Sigmoid colon (tissue), 7 donors: ENCODE measurements around the gene VPS13C. TPM values are rescaled to one million over a fixed set of nuclear protein-coding genes. Genes with fewer than 3 reads are reported as not detected.

Source experiments
- DNase-seq: peaks from one replicate; pipeline ENCODE4 v3.0.0-alpha.2; 2019
- H3K27ac ChIP-seq, 4 donors: fragments of 200-600 bp; sonication (generic); one replicate each; pipeline ENCODE4 v1.5.1; 2016 to 2019; ENCODE audit warnings: mild to moderate bottlenecking in 1 of 4
- H3K27me3 ChIP-seq, 3 donors: fragments of 200-600 bp; sonication (generic); one replicate each; pipeline ENCODE4 v1.5.1; 2019; ENCODE audit warnings: mild to moderate bottlenecking in 1 of 3
- H3K36me3 ChIP-seq, 4 donors: fragments of 200-600 bp; sonication (generic); one replicate each; pipeline ENCODE4 v1.5.1; 2016 to 2019
- H3K4me1 ChIP-seq, 4 donors: fragments of 200-600 bp; sonication (generic); one replicate each; pipeline ENCODE4 v1.5.1; 2017 to 2019
- H3K4me3 ChIP-seq, 4 donors: fragments of 200-600 bp; sonication (generic); one replicate each; pipeline ENCODE4 v1.5.1; 2017 to 2019; ENCODE audit warnings: mild to moderate bottlenecking in 2 of 4, moderate library complexity in 1 of 4
- H3K9me3 ChIP-seq, 4 donors: fragments of 200-600 bp in 3 of 4; sonication (generic) in 3 of 4; one replicate each; pipeline versions ENCODE4 v1.5.1 to v1.6.1; 2013 to 2019
- EP300 ChIP-seq, 4 donors: sonication (generic); formaldehyde crosslinking; IDR thresholded peaks; one replicate each; pipeline ENCODE4 v1.6.1; 2017; ENCODE audit warnings: antibody characterized with exemption in 4 of 4
- POLR2A ChIP-seq, 2 donors: fragments of 450-650 bp; IDR thresholded peaks; one replicate each; pipeline ENCODE4 v1.6.1; 2016; ENCODE audit warnings: antibody characterized with exemption in 2 of 2, mild to moderate bottlenecking in 2 of 2, moderate library complexity in 2 of 2
- POLR2AphosphoS5 ChIP-seq, 4 donors: sonication (generic); formaldehyde crosslinking; IDR thresholded peaks; one replicate each; pipeline ENCODE4 v1.6.1; 2017; ENCODE audit warnings: antibody characterized with exemption in 4 of 4
- WGBS, 2 donors: extraction: QIAGEN DNeasy Blood & Tissue Kit; methylation state at CpG; one replicate each; pipeline ENCODE4 v1.1.7; 2013; 5-methylcytosine and 5-hydroxymethylcytosine counted together
- intact Hi-C: fragments of 100-400 bp; cut with DNase I; formaldehyde crosslinking; loops from one replicate; pipeline ENCODE4 v1.15.1; 2023
- polyA plus RNA-seq, 3 donors: library from polyadenylated mRNA; stranded (reverse); fragments of 200-250 nt; gene quantifications; one replicate each; pipeline ENCODE4 v1.2.3, GENCODE V29; 2013
- total RNA-seq, 4 donors: library from RNA; depleted of rRNA; stranded (reverse); fragments of >200 nt; gene quantifications; one replicate each; pipeline ENCODE4 v1.1.0, GENCODE V29; 2016
- TF ChIP-seq, protein P1 (sequence below), 4 experiments: fragments of 450-650 bp in 3 of 4; fragments of 200-600 bp in 1 of 4; IDR thresholded peaks; one replicate each; pipeline ENCODE4 v1.5.1; 2016 to 2019; ENCODE audit warnings: antibody characterized with exemption in 4 of 4, mild to moderate bottlenecking in 3 of 4, moderate library complexity in 2 of 4
- donor health status: healthy with polysubstance abuse.
- donor health status: Bipolar disorder and iron deficiency.
- donor health status: healthy.

Gene VPS13C
- total and polyA plus RNA-seq, 7 donors, result 2.1 to 112 (median 71.5) TPM

GRCh38 chr15:61893146-61893545, 167.1 kb downstream of the VPS13C start:
- no peak for DNase-seq
- no peaks in the 10 kb centered on the region for H3K27me3 ChIP-seq
- no peaks in the 10 kb centered on the region for H3K4me1 ChIP-seq
- TF ChIP-seq POLR2A (IDR thresholded peaks at IDR 0.05), result no peak
- TF ChIP-seq, protein P1, sequence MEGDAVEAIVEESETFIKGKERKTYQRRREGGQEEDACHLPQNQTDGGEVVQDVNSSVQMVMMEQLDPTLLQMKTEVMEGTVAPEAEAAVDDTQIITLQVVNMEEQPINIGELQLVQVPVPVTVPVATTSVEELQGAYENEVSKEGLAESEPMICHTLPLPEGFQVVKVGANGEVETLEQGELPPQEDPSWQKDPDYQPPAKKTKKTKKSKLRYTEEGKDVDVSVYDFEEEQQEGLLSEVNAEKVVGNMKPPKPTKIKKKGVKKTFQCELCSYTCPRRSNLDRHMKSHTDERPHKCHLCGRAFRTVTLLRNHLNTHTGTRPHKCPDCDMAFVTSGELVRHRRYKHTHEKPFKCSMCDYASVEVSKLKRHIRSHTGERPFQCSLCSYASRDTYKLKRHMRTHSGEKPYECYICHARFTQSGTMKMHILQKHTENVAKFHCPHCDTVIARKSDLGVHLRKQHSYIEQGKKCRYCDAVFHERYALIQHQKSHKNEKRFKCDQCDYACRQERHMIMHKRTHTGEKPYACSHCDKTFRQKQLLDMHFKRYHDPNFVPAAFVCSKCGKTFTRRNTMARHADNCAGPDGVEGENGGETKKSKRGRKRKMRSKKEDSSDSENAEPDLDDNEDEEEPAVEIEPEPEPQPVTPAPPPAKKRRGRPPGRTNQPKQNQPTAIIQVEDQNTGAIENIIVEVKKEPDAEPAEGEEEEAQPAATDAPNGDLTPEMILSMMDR (IDR thresholded peaks at IDR 0.05), result no peak
- no peak for TF ChIP-seq POLR2AphosphoS5 (IDR thresholded peaks at IDR 0.05)
- TF ChIP-seq EP300 (IDR thresholded peaks at IDR 0.05), result no peak
- H3K9me3 ChIP-seq, result peaks cover 0 to 11% (median 3%) of the 10 kb centered on the region in 4 donors
- peaks cover 4 to 59% (median 14%) of the 10 kb centered on the region in 4 donors for H3K36me3 ChIP-seq
- intact Hi-C loops, result no loop called here
- H3K27ac ChIP-seq, result no peak overlapping the region
- H3K4me3 ChIP-seq, result no peak overlapping the region

DNA sequence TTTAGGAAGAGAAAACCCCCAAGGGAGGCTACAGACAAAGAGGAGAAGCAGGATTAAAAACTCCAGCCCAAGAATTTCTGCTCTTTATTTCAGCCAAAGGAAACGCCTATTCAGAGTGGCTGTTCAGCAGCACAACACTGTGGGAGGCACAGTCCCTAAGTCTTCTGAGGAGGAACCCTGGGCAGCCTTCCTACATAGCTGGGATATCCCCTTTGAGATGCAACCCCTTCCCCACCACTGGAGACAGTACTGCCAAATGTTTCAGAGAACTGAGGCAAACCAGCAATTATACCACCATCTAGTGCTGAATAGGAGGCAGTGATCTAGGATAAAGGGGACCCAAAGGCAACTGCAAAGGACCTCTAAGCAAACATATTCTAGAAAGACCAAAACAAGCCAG, 168.1 kb downstream of the VPS13C start:
- H3K4me3 ChIP-seq, result no peak overlapping the region
- no peaks in the 10 kb centered on the region for H3K27me3 ChIP-seq
- peaks cover 0 to 11% (median 3%) of the 10 kb centered on the region in 4 donors for H3K9me3 ChIP-seq
- DNase-seq, result no peak
- WGBS, 2 donors, result 91 to 92% methylated on average over 1 of the region's 1 CpG
- intact Hi-C loops, result no loop called here
- H3K4me1 ChIP-seq, result no peaks in the 10 kb centered on the region
- H3K27ac ChIP-seq, result no peak overlapping the region
- peaks cover 4 to 59% (median 14%) of the 10 kb centered on the region in 4 donors for H3K36me3 ChIP-seq
- TF ChIP-seq POLR2A (IDR thresholded peaks at IDR 0.05) (no peak), POLR2AphosphoS5 (IDR thresholded peaks at IDR 0.05) (no peak), EP300 (IDR thresholded peaks at IDR 0.05) (no peak)
- TF ChIP-seq, protein P1 (IDR thresholded peaks at IDR 0.05), result no peak

DNA sequence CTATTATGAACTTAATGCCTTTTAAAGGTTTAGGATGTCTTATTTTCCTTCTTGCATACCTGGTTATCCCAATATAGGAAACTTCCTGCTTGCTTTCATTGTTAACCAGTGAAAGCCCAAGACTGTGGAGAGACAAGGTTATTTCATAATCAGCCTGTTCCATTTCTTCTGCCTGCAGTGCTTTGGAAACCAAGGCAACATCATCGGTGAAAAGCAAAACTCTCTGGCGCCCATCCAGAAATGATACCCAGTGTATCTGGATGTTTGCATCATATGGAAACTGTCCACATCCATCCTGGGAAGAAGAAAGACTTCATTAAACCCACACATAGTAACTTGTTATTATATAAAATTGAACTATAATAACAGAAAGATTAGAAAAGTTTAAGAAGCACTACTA, 170.1 kb downstream of the VPS13C start:
- TF ChIP-seq POLR2A (IDR thresholded peaks at IDR 0.05) (no peak), POLR2AphosphoS5 (IDR thresholded peaks at IDR 0.05) (no peak), EP300 (IDR thresholded peaks at IDR 0.05) (no peak)
- TF ChIP-seq, protein P1 (IDR thresholded peaks at IDR 0.05), result no peak
- 95 to 99% methylated on average over 2 of the region's 2 CpGs for WGBS, 2 donors
- no peak overlapping the region for H3K27ac ChIP-seq
- peaks cover 0 to 11% (median 3%) of the 10 kb centered on the region in 4 donors for H3K9me3 ChIP-seq
- DNase-seq, result no peak
- peaks cover 4 to 56% (median 12%) of the 10 kb centered on the region in 4 donors for H3K36me3 ChIP-seq
- H3K27me3 ChIP-seq, result no peaks in the 10 kb centered on the region
- intact Hi-C loops, result no loop called here
- no peak overlapping the region for H3K4me3 ChIP-seq
- no peaks in the 10 kb centered on the region for H3K4me1 ChIP-seq

DNA sequence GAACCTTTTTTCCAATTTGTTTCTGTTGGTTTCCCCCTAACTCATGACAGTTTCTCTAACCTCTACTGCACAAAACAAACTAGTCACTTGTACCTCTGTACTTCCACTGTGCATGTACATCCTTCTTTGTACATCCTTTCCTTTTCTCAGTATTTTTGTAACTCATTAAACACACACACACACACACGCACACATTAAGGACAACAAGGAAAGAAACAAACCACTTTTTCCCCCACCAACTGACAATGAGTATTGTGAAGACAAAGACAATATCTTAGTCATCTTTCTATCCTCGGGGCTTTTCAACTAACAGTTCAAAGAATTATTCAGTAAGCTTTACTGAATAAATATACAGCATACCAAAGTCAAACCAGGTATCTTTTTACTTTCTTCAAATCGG, 170.5 kb downstream of the VPS13C start:
- intact Hi-C loops, result no loop called here
- no peak for DNase-seq
- no peaks in the 10 kb centered on the region for H3K27me3 ChIP-seq
- 91 to 92% methylated on average over 3 of the region's 3 CpGs for WGBS, 2 donors
- H3K27ac ChIP-seq, result no peak overlapping the region
- H3K4me1 ChIP-seq, result no peaks in the 10 kb centered on the region
- H3K9me3 ChIP-seq, result peaks cover 0 to 11% (median 3%) of the 10 kb centered on the region in 4 donors
- H3K4me3 ChIP-seq, result no peak overlapping the region
- no peak for TF ChIP-seq POLR2AphosphoS5 (IDR thresholded peaks at IDR 0.05)
- no peak for TF ChIP-seq POLR2A (IDR thresholded peaks at IDR 0.05)
- TF ChIP-seq, protein P1 (IDR thresholded peaks at IDR 0.05), result no peak
- TF ChIP-seq EP300 (IDR thresholded peaks at IDR 0.05), result no peak
- H3K36me3 ChIP-seq, result peaks cover 4 to 56% (median 12%) of the 10 kb centered on the region in 4 donors
